ENCODE results near the gene OSBPL8.

- TF ChIP-seq POLR2AphosphoS5 (IDR thresholded peaks at IDR 0.05) (no peak), CTCF (IDR thresholded peaks at IDR 0.05) (no peak), POLR2A (IDR thresholded peaks at IDR 0.05) (no peak)
These were observed 23.7 kb upstream of the OSBPL8 start for GRCh38 chr12:76583301-76583700.

All from sigmoid colon (tissue), 4 donors.